Lower leg skin (tissue), 3 donors: ENCODE results near the gene PPARA.

Experiments
- CTCF ChIP-seq, 3 donors: fragments of 450-650 bp; IDR thresholded peaks; one replicate each; pipeline ENCODE4 v1.5.1; 2016; ENCODE audit warnings: antibody characterized with exemption in 3 of 3, mild to moderate bottlenecking in 3 of 3, moderate library complexity in 2 of 3
- POLR2A ChIP-seq, 2 donors: fragments of 450-650 bp; IDR thresholded peaks; one replicate each; pipeline ENCODE4 v1.6.1; 2016 to 2017; ENCODE audit warnings: antibody characterized with exemption in 2 of 2, mild to moderate bottlenecking in 1 of 2, moderate library complexity in 1 of 2

- TF ChIP-seq CTCF (IDR thresholded peaks at IDR 0.05) (no peak), POLR2A (IDR thresholded peaks at IDR 0.05) (no peak)
These were observed 61.9 kb downstream of the PPARA start for GRCh38 chr22:46212195-46212594.
